Measurements from ENCODE around the gene LSAMP. TPM values are rescaled to one million over a fixed set of nuclear protein-coding genes. Genes with fewer than 3 reads are reported as not detected.

Gene LSAMP
- total RNA-seq, 1 donor from 2014 or later, result 3.9 TPM

- DNase-seq (ENCODE audit: extremely low spot score in 2 of 2), result no peak
- intact Hi-C loops (cut with DNase I), result no loop called here
- no peak overlapping the region for H3K27ac ChIP-seq
- no peaks in the 10 kb centered on the region for H3K9me3 ChIP-seq
- H3K4me1 ChIP-seq, result no peaks in the 10 kb centered on the region
- H3K4me3 ChIP-seq, result no peak overlapping the region
- H3K27me3 ChIP-seq, result no peaks in the 10 kb centered on the region
- no peak for TF ChIP-seq POLR2A (IDR thresholded peaks at IDR 0.05)
- no peak for TF ChIP-seq POLR2AphosphoS5 (IDR thresholded peaks at IDR 0.05; ENCODE audit: insufficient read depth in 1 of 2, low read depth in 1 of 2)
- no peak for TF ChIP-seq CTCF (IDR thresholded peaks at IDR 0.05)
- no peaks in the 10 kb centered on the region for H3K36me3 ChIP-seq
Measured at GRCh38 chr3:116378077-116378476, 67.2 kb downstream of the LSAMP start.

GRCh38 chr3:116374901-116375300, 70.4 kb downstream of the LSAMP start:
- no peak for TF ChIP-seq POLR2A (IDR thresholded peaks at IDR 0.05)
- TF ChIP-seq CTCF (IDR thresholded peaks at IDR 0.05), result no peak
- no peak for TF ChIP-seq POLR2AphosphoS5 (IDR thresholded peaks at IDR 0.05; ENCODE audit: insufficient read depth in 1 of 2, low read depth in 1 of 2)
- intact Hi-C loops (cut with DNase I), result no loop called here

GRCh38 chr3:116367761-116368395, 77.4 kb downstream of the LSAMP start:
- H3K36me3 ChIP-seq, result no peaks in the 10 kb centered on the region
- H3K9me3 ChIP-seq, result no peaks in the 10 kb centered on the region
- TF ChIP-seq POLR2A (IDR thresholded peaks at IDR 0.05) (no peak), CTCF (IDR thresholded peaks at IDR 0.05) (no peak), POLR2AphosphoS5 (IDR thresholded peaks at IDR 0.05; ENCODE audit: insufficient read depth in 1 of 2, low read depth in 1 of 2) (no peak)
- intact Hi-C loops (cut with DNase I), result no loop called here
- no peak overlapping the region for H3K27ac ChIP-seq
- no peak for DNase-seq (ENCODE audit: extremely low spot score in 2 of 2)
- H3K4me3 ChIP-seq, result no peak overlapping the region
- H3K27me3 ChIP-seq, result no peaks in the 10 kb centered on the region
- H3K4me1 ChIP-seq, result no peaks in the 10 kb centered on the region

More at GRCh38 chr3:116374901-116375300, 70.4 kb downstream of the LSAMP start:
- Histone ChIP-seq H3K27me3 (no peaks in the 10 kb centered on the region), H3K9me3 (no peaks in the 10 kb centered on the region), H3K4me1 (no peaks in the 10 kb centered on the region), H3K36me3 (no peaks in the 10 kb centered on the region), H3K27ac (no peak overlapping the region), H3K4me3 (no peak overlapping the region)
- DNase-seq (ENCODE audit: extremely low spot score in 2 of 2), result no peak

DNA sequence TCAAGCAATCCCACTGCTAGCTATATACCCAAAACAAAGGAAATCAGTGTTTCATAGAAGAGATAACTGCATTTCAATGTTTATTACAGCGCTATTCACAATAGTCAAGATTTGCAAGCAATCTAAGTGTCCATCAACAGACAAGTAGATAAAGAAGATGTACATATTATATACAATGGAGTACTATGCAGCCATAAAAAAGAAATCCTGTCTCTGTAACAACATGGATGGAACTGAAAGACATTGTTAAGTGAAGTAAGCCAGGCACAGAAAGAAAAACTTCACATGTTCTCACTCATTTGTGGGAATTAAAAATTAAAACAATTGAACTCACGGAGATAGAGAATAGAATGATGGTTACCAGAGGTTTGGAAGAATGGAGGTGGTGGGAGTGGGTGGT, 89.2 kb downstream of the LSAMP start:
- DNase-seq (ENCODE audit: extremely low spot score in 2 of 2), result no peak
- TF ChIP-seq POLR2AphosphoS5 (IDR thresholded peaks at IDR 0.05; ENCODE audit: insufficient read depth in 1 of 2, low read depth in 1 of 2), result no peak
- TF ChIP-seq POLR2A (IDR thresholded peaks at IDR 0.05), result no peak
- no peak for TF ChIP-seq CTCF (IDR thresholded peaks at IDR 0.05)
- intact Hi-C loops (cut with DNase I), result no loop called here
- Histone ChIP-seq H3K4me1 (no peaks in the 10 kb centered on the region), H3K27ac (no peak overlapping the region), H3K27me3 (no peaks in the 10 kb centered on the region), H3K4me3 (no peak overlapping the region), H3K36me3 (no peaks in the 10 kb centered on the region), H3K9me3 (no peaks in the 10 kb centered on the region)

- no peak overlapping the region for H3K4me3 ChIP-seq
- H3K9me3 ChIP-seq, result no peaks in the 10 kb centered on the region
- no peaks in the 10 kb centered on the region for H3K36me3 ChIP-seq
- no peak overlapping the region for H3K27ac ChIP-seq
- no peaks in the 10 kb centered on the region for H3K4me1 ChIP-seq
- intact Hi-C loops (cut with DNase I), result no loop called here
- no peaks in the 10 kb centered on the region for H3K27me3 ChIP-seq
- no peak for DNase-seq (ENCODE audit: extremely low spot score in 2 of 2)
- TF ChIP-seq POLR2AphosphoS5 (IDR thresholded peaks at IDR 0.05; ENCODE audit: insufficient read depth in 1 of 2, low read depth in 1 of 2), result no peak
- no peak for TF ChIP-seq POLR2A (IDR thresholded peaks at IDR 0.05)
- TF ChIP-seq CTCF (IDR thresholded peaks at IDR 0.05), result no peak
Measured at GRCh38 chr3:116354382-116354781, 90.9 kb downstream of the LSAMP start.
